Measurements from ENCODE around the gene INTS4.
"Not testable (repeated sequence)": the region's sequence is repeated elsewhere in the genome, so short reads cannot be mapped to it uniquely, and the experiment has no call there.

The INTS4 gene

DNA sequence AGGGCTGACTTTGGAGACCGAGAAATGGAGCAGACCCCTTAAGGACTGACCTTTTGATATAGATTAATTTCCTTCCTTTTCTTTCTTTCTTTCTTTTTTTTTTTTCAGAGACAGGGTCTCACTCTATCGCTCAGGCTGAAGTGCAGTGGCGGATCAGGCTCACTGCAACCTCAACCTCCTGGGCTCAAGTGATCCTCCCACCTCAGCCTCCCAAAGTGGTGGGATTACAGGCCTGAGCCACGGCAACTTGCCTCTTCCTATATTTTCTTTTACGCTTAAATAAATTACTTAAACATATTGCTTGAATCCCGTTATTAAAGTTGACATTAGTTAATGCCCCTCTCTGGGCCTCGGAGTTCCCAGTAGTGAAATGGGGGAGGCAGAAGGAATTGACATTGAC is 29.0 kb upstream of the INTS4 start:
- no peak for DNase-seq

DNA sequence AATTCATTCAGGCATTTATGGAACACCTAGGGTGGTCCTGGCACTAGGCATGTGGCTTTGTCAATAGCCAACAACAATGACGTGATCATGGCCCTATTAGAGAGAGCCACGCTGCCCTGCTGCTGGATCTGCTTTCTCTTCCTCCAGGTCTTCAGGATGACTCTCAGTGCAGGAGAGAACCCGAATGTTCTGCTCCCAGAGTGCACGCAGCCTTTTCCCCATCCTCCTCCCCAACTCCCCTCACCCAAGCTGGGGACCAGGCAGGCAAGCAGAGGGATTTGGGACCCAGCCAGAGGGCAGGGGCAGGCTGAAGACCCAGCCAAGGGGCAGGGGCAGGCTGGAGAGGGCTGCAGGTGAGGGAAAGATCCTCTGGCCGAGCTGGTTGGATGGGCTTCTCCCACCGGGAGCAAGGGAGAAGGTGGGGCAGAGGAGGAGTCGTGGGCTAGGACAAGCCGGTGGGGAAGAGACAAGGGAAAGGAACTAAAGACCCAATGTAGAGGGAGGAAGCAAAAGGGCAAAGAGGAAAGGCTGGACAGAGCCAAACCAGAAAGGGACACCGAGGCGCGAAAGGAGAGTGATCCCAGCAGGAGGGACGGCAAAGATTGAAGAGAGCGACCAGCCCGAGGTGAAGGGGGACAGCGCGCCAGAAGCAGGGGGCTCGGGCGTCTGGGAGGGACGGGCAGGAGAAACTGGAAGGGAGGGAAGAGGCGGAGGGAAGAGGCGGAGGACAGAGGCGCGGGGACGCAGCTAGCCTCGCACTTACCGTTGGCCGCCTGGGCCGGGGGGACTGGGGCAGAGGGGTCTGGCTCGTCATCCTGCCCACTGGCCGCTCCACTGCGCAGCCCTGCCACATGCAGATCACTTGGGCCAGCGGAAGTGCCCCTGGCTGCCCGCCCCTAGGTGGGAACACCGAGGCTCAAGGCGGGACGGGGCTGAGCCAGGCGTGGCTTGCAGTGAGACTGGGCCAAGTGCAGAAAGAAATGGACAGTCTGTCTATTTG is 28.2 kb upstream of the INTS4 start, which contains the start of gene KCTD14:
Gene KCTD14, minus strand, starts transcription at position 880 of the 1,000 bp plus-strand sequence. Its CDS starts 27 bp downstream, at position 853.
- no peak for DNase-seq

DNA sequence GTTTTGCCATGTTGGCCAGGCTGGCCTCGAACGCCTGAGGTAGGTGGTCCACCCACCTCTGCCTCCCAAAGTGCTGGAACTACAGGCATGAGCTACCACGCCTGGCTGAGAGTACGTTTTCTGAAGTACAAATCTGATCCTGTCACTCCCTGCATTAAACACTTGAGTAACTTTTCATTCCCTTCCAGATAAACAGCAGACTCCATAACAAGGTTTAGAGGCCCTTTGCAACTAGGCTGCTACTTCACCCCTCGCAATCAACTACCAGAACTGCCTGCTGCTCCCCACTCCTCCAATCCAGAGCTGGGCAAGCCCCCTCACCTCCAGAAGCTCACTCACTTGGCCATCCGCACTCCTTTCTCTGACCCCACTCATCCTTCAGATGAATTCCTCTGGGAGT is 27.1 kb upstream of the INTS4 start:
- no peak for DNase-seq

DNA sequence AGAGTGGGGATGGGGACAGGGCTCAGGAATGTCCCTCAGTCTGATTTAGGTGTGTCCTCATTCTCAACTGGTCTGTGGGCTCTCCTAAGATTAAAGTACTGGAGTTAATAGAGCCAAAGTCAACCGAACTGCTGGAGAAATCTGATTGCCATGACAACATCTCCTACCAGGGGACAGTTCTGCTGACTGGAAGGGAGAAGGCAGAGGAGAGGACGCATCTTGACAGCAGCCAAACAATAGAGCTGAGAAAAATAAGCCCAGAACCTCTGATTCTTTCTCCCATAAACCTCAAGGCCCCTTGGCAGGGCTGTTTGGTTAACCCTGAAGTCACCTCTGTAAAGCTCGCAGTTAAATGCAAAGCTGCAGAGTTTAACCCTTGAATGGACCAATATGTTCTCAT is 25.8 kb upstream of the INTS4 start:
- DNase-seq, result no peak

DNA sequence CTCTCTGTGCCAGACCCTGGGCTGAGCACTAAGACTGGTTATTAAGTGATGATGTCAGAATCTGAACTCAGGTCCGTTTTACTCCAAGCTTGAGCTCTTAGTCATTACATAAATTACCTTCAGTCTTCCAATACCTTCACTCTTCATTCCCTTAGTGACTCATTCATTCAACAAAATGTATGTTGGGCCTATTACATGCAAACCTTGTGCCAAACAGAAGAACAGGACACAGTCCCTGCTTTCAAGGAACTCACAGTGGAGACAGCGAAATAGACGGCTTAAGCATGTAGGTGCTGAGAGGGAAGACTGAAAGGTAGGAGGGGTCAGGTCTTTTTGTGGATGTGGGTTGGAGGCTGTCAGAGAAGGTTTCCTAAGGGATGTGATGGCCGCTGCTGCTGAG is 25.3 kb upstream of the INTS4 start:
- DNase-seq, result no peak

DNA sequence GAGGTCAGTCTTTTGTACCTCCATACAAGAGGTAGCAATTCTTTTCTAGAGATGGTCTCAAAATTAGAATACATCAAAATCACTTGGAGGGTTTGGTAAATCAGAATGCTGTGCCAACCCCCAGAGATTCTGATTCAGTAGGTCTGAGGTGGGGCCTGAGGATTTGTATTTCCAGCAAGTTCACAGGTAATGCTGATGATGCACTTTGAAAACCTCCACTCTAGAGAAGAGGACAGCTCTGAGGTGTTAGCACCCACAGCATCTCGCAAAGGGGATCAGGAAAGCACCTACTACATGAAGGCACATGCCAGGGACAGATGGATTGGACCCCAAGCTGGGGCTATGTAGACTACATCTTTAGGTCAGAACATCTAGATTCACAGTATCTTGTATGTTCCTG is 21.4 kb upstream of the INTS4 start:
- no peak for DNase-seq

DNA sequence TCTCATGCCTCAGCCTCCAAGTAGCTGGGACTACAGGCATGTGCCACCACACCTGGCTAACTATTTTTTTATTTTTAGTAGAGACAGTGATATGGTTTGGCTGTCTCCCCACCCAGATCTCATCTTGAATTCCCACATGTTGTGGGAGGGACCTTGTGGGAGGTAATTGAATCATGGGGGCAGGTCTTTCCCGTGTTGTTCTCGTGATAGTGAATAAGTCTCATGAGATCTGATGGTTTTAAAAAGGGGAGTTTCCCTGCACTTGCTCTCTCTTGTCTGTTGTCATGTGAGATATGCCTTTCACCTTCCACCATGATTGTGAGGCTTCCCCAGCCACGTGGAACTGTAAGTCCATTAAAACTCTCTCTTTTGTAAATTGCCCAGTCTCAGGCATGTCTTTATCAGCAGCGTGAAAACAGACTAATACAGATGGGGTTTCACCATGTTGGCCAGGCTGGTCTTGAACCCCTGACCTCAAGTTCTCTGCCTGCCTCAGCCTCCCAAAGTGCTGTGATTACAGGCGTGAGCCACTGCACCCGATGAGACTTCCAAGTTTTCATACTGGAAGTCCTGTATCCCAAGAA is 20.6 kb upstream of the INTS4 start:
- not testable (repeated sequence) for DNase-seq

DNA sequence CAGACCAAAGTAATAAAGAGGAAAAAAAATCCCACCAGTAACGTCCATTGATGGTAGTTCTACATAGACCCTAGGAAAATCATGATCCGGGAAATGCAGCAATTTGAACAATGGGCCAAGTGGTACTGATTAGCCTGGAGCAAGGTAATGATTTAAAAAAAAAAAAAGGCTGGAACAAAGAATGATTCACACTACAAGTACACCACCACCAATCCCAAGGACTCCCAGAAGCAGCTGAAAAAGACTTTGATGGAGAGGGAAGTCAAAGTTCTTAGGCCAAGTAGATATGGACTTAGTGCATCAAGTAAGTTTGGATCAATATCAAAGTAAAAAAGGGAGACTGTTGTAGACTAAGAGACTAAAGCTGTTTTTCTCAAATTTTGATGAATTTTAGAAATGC is 16.8 kb upstream of the INTS4 start:
- no peak for DNase-seq

DNA sequence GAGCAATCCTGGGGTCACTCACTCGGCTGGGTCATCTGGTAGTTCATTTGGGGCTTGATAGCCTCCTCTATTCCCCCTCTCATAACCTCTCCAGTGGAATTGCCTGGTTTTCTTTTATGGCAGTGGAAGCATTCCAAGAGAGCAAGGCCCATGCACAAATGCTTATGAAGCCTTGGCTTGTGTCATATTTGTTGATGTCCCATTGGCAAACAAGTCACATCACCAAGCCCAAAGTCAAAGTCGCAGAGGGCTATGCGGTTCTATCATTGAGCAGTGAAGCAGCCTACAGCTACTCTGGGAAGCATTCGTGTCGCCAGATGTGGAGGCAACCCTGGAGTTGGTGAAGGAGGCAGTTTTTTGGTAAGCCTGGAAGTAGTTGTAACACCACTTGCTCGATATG is 16.3 kb upstream of the INTS4 start:
- no peak for DNase-seq

DNA sequence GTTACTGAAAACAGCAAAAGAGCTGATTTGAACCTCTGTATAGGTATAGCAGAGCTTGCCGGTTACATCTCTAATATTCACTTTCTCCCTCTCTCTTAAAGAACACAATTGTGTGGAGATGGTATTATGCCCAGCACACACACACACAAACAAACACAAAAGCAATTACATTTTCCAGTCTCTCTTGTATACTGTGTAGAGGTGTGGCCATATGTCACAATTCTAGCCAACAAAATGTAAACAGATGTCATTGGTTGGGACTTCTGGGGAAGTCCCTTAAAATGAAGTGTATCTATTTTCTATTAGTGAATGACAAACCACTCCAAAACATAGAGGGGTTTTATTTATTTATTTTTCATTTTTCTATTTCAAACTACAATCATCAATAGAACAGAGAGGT is 15.8 kb upstream of the INTS4 start:
- DNase-seq, result no peak

DNA sequence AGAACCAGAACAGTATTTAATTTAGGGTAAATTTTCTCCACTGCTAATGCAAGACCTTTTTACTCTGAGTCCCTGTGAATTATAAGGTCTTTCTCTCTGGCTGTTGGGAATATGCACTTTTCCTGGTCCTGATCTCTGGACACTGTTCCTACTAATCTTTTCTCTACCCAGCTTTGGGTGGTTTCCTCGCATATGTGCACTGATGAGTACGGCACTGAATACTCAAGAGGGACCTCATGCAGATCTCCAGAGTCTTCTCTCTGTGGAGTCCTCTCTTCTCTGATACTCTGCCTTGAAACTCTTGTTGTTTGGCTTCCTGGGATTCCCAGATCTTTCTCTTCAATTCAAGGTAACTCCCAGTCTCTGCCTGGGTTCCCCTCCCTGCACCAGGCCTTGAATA is 14.6 kb upstream of the INTS4 start:
- no peak for DNase-seq

DNA sequence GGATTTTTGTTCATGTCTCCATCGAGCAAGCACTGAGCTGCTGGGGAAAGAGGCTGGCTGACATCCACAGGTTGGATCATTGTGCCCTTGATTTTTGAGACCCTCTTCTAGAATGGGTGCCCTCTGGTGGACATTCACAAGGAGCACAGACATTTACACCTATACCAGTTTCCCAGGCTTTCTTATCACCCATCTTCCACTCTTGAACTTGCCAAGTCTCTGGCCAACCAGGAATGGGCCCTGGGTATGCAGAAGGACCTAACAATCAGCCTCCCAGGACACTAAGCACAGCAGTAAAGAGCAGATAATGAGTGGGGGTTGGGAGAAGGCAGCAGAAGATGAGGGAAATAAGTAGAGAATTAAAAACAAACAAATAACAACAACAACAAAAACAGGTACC is 5.7 kb upstream of the INTS4 start:
- DNase-seq, result peak; percentile 20

DNA sequence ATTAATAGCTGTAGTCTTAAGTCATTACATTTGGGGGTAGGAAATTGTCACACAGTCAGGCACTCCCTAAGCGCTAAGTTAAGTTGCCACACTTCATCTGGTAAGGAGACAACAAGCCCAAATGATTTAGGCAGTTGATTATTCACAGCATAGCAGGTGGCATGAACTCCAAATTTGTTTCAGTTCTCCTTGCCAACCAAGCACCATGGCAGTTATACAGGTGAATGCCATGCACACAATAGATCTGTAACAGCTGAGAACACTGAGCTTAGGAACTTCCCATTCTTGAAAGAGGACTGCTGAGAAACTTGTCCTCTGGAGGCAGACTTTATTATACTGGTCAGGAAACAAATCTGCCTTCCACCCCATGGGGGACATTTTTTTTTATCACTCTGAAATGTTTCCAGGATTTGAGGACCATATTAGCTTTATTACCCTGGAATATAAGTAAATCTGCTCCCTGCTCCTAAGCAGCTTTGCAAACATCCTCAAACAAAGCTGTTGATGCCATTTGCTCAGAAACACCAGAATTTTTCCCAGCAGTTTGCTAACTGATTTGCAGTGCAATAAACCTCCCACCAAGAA is 5.1 kb upstream of the INTS4 start:
- DNase-seq, result no peak

DNA sequence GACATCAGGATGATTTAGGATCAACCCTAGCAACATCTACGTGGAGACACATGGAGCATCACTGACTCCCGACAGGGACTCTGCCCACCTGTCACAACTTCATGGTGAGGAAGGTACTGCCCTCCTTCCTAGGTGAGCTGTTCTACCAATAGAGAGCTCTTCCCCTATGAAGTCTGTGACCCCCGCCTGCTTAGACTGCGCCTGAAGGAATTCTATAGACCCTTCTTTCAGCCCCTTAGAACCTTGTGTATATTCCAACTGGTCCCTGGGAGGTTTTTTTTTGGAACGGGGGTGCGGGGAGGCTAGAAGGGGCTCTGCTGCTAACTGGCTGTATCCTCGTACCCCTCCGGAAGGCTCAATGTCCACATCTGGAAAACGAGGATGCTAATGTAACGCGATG is 566 bp downstream of the INTS4 start:
- no peak for DNase-seq

DNA sequence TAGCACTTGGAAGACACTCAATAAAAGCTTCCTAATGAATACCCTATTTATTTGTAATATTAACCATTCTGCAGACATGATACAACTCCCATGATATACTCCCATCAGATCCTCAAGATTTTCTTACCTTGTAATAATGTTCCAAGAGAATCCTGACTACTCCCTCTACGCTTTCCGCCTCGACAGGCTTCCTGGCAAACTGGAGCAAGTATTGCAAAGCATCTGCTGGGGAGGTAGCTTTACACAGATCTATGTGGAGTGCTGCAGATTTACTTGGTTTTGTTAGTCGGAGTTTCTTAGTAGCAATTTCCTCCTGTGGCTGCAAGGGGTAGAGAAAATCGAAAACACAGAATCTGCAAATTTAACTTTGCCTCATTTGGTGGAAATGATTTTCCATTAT is 3.5 kb downstream of the INTS4 start:
- DNase-seq, result no peak

DNA sequence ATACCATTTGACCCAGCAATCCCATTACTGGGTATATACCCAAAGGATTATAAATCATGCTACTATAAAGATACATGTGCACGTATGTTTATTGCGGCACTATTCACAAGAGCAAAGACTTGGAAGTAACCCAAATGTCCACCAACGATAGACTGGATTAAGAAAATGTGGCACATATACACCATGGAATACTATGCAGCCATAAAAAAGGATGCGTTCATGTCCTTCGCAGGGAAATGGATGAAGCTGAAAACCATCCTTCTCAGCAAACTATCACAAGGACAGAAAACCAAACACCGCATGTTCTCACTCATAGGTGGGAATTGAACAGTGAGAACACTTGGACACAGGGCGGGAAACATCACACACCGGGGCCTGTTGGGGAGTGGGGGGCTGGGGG is 8.0 kb downstream of the INTS4 start:
- not testable (repeated sequence) for DNase-seq

DNA sequence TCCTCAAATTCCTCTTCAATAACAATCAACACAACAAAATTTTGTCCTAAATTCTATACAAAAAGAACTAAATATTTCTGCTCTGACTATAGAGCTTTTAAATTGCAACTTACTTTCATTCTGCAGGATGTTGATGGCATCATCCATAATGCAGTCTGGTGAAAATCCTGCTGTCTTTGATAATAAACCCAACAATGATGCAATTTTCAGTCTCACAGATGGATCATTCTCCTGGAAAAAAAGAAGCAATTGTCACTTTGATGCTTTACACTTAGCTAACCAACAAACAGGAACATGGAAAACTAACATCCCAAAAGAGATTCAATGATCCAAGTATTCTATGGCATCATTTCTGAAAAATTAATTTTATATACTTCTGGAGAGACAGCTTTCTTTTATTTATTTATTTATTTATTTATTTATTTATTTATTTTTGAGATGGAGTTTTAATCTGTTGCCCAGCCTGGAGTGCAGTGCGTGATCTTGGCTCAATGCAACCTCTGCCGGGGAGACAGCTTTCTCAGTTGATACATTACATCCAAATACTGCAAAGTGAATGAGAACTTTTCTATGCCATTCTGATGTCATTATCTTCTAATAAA is 13.0 kb downstream of the INTS4 start:
- DNase-seq, result no peak

DNA sequence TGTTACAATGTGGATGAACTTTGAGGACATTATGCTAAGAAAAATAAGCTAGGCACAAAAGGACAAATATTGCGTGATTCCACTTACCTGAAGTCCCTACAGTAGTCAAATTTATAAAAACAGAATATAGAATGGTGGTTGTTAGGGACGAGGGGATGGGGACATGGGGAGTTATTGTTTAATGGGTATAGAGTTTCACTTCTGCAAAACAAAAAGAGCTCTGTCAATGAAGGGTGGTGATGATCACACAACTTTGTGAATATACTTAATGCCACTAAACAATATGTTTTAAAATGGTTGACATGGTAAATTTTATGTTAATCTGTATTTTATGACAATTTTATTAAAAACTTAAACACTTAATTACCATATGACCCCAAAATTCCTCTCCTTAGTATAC is 26.1 kb downstream of the INTS4 start:
- DNase-seq, result no peak

DNA sequence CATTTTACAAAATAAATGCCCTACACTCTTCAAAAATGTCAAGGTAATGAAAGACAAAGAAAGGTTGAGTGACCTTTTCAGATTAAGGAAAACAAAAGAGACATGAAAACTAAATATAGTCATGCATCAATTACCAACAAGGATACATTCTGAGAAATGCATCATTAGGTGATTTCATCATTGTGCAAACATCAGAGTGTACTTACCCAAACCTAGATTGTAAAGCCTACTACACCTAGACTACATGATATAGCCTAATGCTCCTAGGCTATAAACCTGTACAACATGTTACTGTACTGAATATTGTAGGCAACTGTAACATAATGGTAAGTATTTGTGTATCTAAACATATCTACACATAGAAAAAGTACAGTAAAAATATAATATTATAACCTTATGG is 26.7 kb downstream of the INTS4 start:
- no peak for DNase-seq

DNA sequence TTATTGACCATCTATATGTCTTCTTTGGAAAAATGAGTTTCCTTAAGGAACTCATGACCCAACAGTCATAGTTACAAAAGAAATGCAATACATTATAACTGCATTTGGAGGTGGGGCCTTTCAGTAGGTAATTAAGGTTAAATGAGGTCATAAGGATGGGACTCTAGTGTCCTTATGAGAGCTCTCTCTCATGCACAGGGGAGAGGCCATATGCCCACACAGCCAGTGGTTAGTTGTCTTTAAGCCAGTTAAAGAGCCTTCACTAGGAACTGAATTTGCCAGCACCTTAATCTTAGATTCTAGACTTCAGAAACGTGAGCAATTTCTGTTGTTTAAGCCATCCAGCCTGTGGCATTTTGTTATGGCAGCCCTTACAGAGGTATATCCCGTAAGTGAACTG is 27.3 kb downstream of the INTS4 start:
- no peak for DNase-seq

DNA sequence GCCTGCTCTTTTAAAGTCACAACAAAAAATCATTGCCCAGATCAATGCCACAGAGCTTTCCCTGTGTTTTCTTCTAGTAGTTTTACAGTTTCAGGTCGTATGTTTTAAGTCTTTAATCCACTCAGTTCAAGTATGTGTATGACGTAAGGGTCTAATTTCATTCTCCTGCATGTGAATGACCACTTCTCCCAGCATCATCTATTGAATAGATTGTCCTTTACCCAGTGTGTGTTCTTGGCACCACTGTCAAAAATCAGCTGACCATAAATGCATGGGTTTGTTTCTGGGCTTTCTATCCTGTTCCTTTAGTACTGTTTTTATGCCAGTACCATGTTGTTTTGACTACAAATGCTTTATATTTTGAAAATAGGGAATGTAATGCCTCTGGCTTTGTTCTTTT is 28.1 kb downstream of the INTS4 start:
- DNase-seq, result no peak

DNA sequence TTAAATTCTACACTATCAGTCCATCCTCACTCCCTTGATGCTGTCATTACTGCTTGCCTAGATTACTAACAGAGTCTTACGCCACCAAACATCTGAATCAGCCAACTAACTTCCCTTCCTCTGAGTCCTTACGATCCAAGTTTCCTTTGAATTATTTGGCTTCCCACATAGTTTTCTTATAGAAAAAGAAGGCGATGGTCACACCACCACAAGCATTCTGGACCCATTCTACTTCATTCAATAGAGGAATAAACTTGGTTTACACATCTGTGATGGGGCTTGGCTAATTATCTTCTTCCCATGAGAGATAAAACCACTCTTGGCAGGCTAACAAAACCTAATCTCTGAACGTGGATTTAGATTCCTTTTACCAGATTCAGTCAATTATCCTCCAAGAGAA is 35.0 kb downstream of the INTS4 start:
- no peak for DNase-seq

DNA sequence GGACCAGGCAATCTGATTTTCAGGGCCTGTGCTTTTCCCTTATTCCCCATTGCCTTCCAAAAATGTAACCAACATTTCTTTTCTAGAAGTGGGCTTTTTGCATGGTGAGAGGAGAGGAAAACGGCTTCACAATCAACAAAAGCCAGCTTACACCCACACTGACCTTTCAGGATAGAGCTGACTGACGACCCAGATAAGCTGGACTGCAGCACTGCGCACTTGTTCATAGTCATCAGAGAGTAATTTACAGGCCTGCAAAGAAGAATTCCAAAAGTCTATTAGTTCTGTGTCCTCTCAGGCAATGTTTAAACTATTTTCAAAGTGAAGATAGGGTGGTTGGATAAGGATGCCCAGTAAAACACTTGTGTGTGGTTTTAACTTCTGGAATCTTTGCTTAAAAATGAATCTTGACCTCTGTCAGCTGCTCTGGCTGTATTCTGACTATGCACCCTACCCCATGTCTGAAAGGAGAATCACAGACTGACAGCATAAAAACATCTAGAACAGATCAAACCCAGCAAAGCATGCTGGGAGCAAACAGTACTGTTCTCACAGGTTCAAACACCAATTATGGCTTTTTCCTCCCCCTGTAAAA is 35.8 kb downstream of the INTS4 start:
- not testable (repeated sequence) for DNase-seq
